ENCODE results near the gene ZNF24. TPM values are rescaled to one million over a fixed set of nuclear protein-coding genes. Genes with fewer than 3 reads are reported as not detected.

Gene ZNF24
- total RNA-seq (2014; rRNA removed) = 28.0 and 33.3 TPM in 2 replicates
- 7.3 TPM for polyA plus RNA-seq (2012)

GRCh38 chr18:35343936-35344735 lies at the start of gene ZNF24:
ZNF24 (minus strand) TSS chr18:35344420; CDS start chr18:35340650, 3,770 bp downstream.
- DNase-seq (ENCODE audit: low read depth) = peak; percentile 90

GRCh38 chr18:35393716-35394115 lies 49.5 kb upstream of the ZNF24 start:
- no peak for DNase-seq (ENCODE audit: low read depth)

- DNase-seq (ENCODE audit: low read depth) = no peak
These were observed 48.2 kb upstream of the ZNF24 start for GRCh38 chr18:35392375-35392774.

- DNase-seq (ENCODE audit: low read depth) = no peak
These were observed 46.9 kb upstream of the ZNF24 start for GRCh38 chr18:35390951-35391700.

- DNase-seq (ENCODE audit: low read depth) = peak; percentile 60
These were observed 44.9 kb upstream of the ZNF24 start for GRCh38 chr18:35389095-35389618.

- DNase-seq (ENCODE audit: low read depth) = peak; percentile 18
These were observed 42.9 kb upstream of the ZNF24 start for GRCh38 chr18:35387152-35387571.

GRCh38 chr18:35386600-35387100 lies 42.4 kb upstream of the ZNF24 start:
- peak; percentile 81 for DNase-seq (ENCODE audit: low read depth)

GRCh38 chr18:35383136-35383535 lies 38.9 kb upstream of the ZNF24 start:
- DNase-seq (ENCODE audit: low read depth) = no peak

GRCh38 chr18:35379421-35379820 lies 35.2 kb upstream of the ZNF24 start:
- DNase-seq (ENCODE audit: low read depth) = no peak

- DNase-seq (ENCODE audit: low read depth) = no peak
These were observed 34.3 kb upstream of the ZNF24 start for GRCh38 chr18:35378574-35378896.

- peak; percentile 17 for DNase-seq (ENCODE audit: low read depth)
These were observed 33.8 kb upstream of the ZNF24 start for GRCh38 chr18:35377875-35378573.

GRCh38 chr18:35376742-35377695 lies 32.8 kb upstream of the ZNF24 start, which contains the start of gene ZNF396:
ZNF396 (minus strand) TSS chr18:35377337; CDS start chr18:35374292, 3,045 bp downstream.
- peak; percentile 42 for DNase-seq (ENCODE audit: low read depth)

- no peak for DNase-seq (ENCODE audit: low read depth)
These were observed 32.1 kb upstream of the ZNF24 start for GRCh38 chr18:35376393-35376741.

- DNase-seq (ENCODE audit: low read depth) = no peak
These were observed 30.5 kb upstream of the ZNF24 start for GRCh38 chr18:35374708-35375107.

- DNase-seq (ENCODE audit: low read depth) = peak; percentile 72
These were observed 27.4 kb upstream of the ZNF24 start for GRCh38 chr18:35371412-35372195.

GRCh38 chr18:35369126-35369525 lies 24.9 kb upstream of the ZNF24 start:
- no peak for DNase-seq (ENCODE audit: low read depth)

GRCh38 chr18:35368595-35368994 lies 24.4 kb upstream of the ZNF24 start:
- no peak for DNase-seq (ENCODE audit: low read depth)

GRCh38 chr18:35362531-35362930 lies 18.3 kb upstream of the ZNF24 start:
- DNase-seq (ENCODE audit: low read depth) = no peak

GRCh38 chr18:35361570-35362321 lies 17.5 kb upstream of the ZNF24 start:
- DNase-seq (ENCODE audit: low read depth) = no peak

All from LHCN-M2 (cell line).